GM23338 (cell line): ENCODE measurements around the gene RAD51D. TPM values are rescaled to one million over a fixed set of nuclear protein-coding genes. Genes with fewer than 3 reads are reported as not detected.

Source experiments
- ATAC-seq: fragments of 200-7000 bp; cut with Tn5 transposase; 3 replicates; pipeline ENCODE4 v1.9.1; 2020
- DNase-seq: peaks from one replicate; pipeline ENCODE4 v3.0.0-alpha.2; 2015; ENCODE audit warnings: low spot score
- H2AFZ ChIP-seq: fragments of 200-600 bp; sonication (generic); 2 replicates; pipeline ENCODE4 v1.8.0; 2016; ENCODE audit warnings: antibody characterized with exemption, mild to moderate bottlenecking, moderate library complexity
- H3F3A ChIP-seq: fragments of 200-600 bp; sonication (generic); replicated peaks from 2 replicates; pipeline ENCODE4 v1.8.0; 2017; ENCODE audit warnings: antibody characterized with exemption, mixed run types, low read depth
- H3K27ac ChIP-seq: fragments of 200-600 bp; sonication (generic); 2 replicates; pipeline ENCODE4 v1.6.1; 2016; ENCODE audit warnings: low read depth
- H3K27me3 ChIP-seq: fragments of 200-600 bp; sonication (generic); 2 replicates; pipeline ENCODE4 v1.8.0; 2016; ENCODE audit warnings: mild to moderate bottlenecking, mixed run types, moderate library complexity; ENCODE audit not compliant: insufficient read depth
- H3K36me3 ChIP-seq: fragments of 200-600 bp; sonication (generic); 2 replicates; pipeline ENCODE4 v1.8.0; 2016; ENCODE audit warnings: mild to moderate bottlenecking; ENCODE audit not compliant: insufficient read depth
- H3K4me1 ChIP-seq: fragments of 200-600 bp; sonication (generic); 2 replicates; pipeline ENCODE4 v1.8.0; 2016; ENCODE audit warnings: mild to moderate bottlenecking, moderate library complexity; ENCODE audit not compliant: insufficient read depth
- H3K4me2 ChIP-seq: fragments of 200-600 bp; sonication (generic); 2 replicates; pipeline ENCODE4 v1.7.1; 2017; ENCODE audit warnings: mixed run types
- H3K4me3 ChIP-seq: fragments of 200-600 bp; sonication (generic); 2 replicates; pipeline ENCODE4 v1.6.1; 2016; ENCODE audit warnings: mixed run types
- H3K79me2 ChIP-seq: fragments of 200-600 bp; sonication (generic); replicated peaks from 2 replicates; pipeline ENCODE4 v1.8.0; 2017; ENCODE audit warnings: mild to moderate bottlenecking; ENCODE audit not compliant: insufficient read depth
- H3K9me2 ChIP-seq: fragments of 200-600 bp; sonication (generic); 2 replicates; pipeline ENCODE4 v1.8.0; 2017; ENCODE audit not compliant: insufficient read depth
- H4K20me1 ChIP-seq: fragments of 200-600 bp; sonication (generic); replicated peaks from 2 replicates; pipeline ENCODE4 v1.8.0; 2017; ENCODE audit warnings: mild to moderate bottlenecking; ENCODE audit not compliant: insufficient read depth
- H3K27ac Mint-ChIP-seq: 2 replicates; pipeline ENCODE4 v1.8.0; 2020; ENCODE audit warnings: inconsistent platforms, mild to moderate bottlenecking, moderate library complexity, mixed read lengths
- H3K27me3 Mint-ChIP-seq: 3 replicates; pipeline ENCODE4 v1.8.0; 2022; ENCODE audit warnings: low read depth, mild to moderate bottlenecking, moderate library complexity, mixed read lengths, inconsistent platforms; ENCODE audit not compliant: insufficient read depth, poor library complexity
- H3K36me3 Mint-ChIP-seq: 3 replicates; pipeline ENCODE4 v1.8.0; 2021; ENCODE audit warnings: low read depth, mild to moderate bottlenecking, inconsistent platforms, moderate library complexity, mixed read lengths
- H3K4me1 Mint-ChIP-seq: 3 replicates; pipeline ENCODE4 v1.8.0; 2020; ENCODE audit warnings: mild to moderate bottlenecking, inconsistent platforms, mixed read lengths
- H3K4me3 Mint-ChIP-seq: 3 replicates; pipeline ENCODE4 v1.8.0; 2021; ENCODE audit warnings: moderate library complexity, mild to moderate bottlenecking, inconsistent platforms, mixed read lengths
- H3K9me3 Mint-ChIP-seq: 3 replicates; pipeline ENCODE4 v1.8.0; 2020; ENCODE audit warnings: moderate library complexity, mild to moderate bottlenecking, inconsistent platforms, mixed read lengths
- CREB1 ChIP-seq: fragments of 250-450 bp; sonication (Bioruptor Pico); IDR thresholded peaks from 2 replicates; pipeline ENCODE4 v1.5.0; 2020; ENCODE audit warnings: low read depth, mild to moderate bottlenecking, moderate library complexity
- CTCF ChIP-seq, 2 experiments: fragments of 200-600 bp in 1 of 2; sonication (generic) in 1 of 2; conservative IDR thresholded peaks; 2 replicates each; pipeline versions ENCODE4 v1.5.1 to v1.6.1; 2016 to 2017; ENCODE audit warnings: antibody characterized with exemption in 2 of 2, low read depth in 2 of 2, mild to moderate bottlenecking in 2 of 2, moderate library complexity in 1 of 2
- ETS1 ChIP-seq: IDR thresholded peaks from 2 replicates; pipeline ENCODE4 v1.6.1; 2016; ENCODE audit warnings: antibody characterized with exemption
- EZH2 ChIP-seq: fragments of 200-600 bp; sonication (generic); IDR thresholded peaks from one replicate; pipeline ENCODE4 v1.8.0; 2017; ENCODE audit warnings: antibody characterized with exemption, mild to moderate bottlenecking, low read depth; ENCODE audit not compliant: unreplicated experiment
- EZH2phosphoT487 ChIP-seq: fragments of 200-600 bp; sonication (generic); IDR thresholded peaks from one replicate; pipeline ENCODE4 v1.8.1; 2018; ENCODE audit warnings: antibody characterized with exemption; ENCODE audit not compliant: unreplicated experiment
- JUNB ChIP-seq: IDR thresholded peaks from one replicate; pipeline ENCODE4 v1.6.1; 2016; ENCODE audit warnings: antibody characterized with exemption; ENCODE audit not compliant: unreplicated experiment
- NANOG ChIP-seq: IDR thresholded peaks from 2 replicates; pipeline ENCODE4 v1.6.1; 2016; ENCODE audit warnings: antibody characterized with exemption, borderline replicate concordance
- POLR2AphosphoS5 ChIP-seq: IDR thresholded peaks from 2 replicates; pipeline ENCODE4 v1.6.1; 2016; ENCODE audit warnings: antibody characterized with exemption, low read depth
- REST ChIP-seq: IDR thresholded peaks from one replicate; pipeline ENCODE4 v1.6.1; 2018; ENCODE audit warnings: antibody characterized with exemption; ENCODE audit not compliant: unreplicated experiment
- STAT1 ChIP-seq: IDR thresholded peaks from one replicate; pipeline ENCODE4 v1.6.1; 2016; ENCODE audit warnings: antibody characterized with exemption; ENCODE audit not compliant: unreplicated experiment
- ZNF114 ChIP-seq: fragments of 250-450 bp; sonication (Bioruptor Pico); IDR thresholded peaks from 2 replicates; pipeline ENCODE4 v1.5.0; 2020; ENCODE audit warnings: mild to moderate bottlenecking, moderate library complexity
- ZNF331 ChIP-seq: fragments of 250-450 bp; sonication (Bioruptor Pico); IDR thresholded peaks from 2 replicates; pipeline ENCODE4 v1.5.0; 2020; ENCODE audit warnings: low read depth, mild to moderate bottlenecking, moderate library complexity
- long read RNA-seq: library from polyadenylated mRNA; unstranded; transcript quantifications from one replicate; pipeline ENCODE4 v2.0.0, GENCODE V29; 2020; ENCODE audit not compliant: unreplicated experiment
- polyA plus RNA-seq: library from polyadenylated mRNA; unstranded; fragments of >200 nt; fragmentation: Nextera tagmentation; extraction: Ambion mirVana; gene quantifications from 2 replicates; pipeline ENCODE4 v1.2.1, GENCODE V29; 2016
- total RNA-seq: library from RNA; depleted of rRNA; stranded (reverse); fragments of >200 nt; shearing (Covaris generic); gene quantifications from 2 replicates; pipeline ENCODE4 v1.2.3, GENCODE V29; 2014; rRNA removed

Gene RAD51D
- total RNA-seq (11.0 and 13.2 TPM in 2 replicates), polyA plus RNA-seq (5.9 and 7.3 TPM in 2 replicates)
- long read RNA-seq, full-length matches to known transcripts, result 5 of 11 reads
- long read RNA-seq, partial matches to known transcripts, result 1 of 11 reads
- long read RNA-seq, other reads (novel, unspliced or antisense), result 5 of 11 reads

DNA sequence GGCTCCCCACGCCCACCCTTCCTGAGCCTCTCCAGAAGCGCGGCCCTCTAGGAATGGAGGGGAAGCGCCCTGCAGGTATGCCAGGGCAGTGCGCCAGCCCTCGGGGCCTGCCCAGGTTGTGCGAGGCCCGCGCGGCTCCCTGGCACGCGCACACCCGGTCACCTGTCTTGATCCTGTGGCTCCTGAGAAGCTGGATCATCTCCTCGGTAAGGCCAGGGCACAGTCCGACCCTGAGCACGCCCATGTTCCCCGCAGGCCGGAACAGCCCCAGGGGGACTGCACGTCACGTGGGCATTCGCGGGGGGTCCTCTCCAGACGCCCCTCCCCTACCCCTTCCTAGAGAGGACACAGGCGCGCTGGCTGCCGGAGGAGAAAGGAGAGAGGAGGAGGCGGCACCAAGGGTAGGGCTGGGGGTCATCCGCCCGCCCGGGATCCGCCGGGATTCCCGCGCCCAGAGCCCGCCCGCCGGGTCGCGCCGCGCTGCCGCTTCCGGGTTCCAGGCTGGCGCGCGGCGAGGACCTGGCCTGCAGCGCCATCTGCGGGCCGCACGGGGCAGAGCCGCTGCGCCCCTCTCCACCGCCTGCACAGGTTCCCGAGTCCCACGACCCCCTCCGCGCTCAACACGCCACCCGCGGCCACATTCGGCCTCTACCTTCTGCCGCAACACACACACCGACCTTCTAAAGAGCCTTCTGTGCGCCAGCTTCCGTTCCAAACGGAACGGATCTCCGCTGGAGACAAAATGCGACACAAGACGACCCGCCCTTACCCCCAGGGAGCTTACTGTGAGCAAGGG, at the start of gene RAD51D:
RAD51D (minus strand) TSS at position 491 of the 796 bp plus-strand sequence; CDS start at position 244, 247 bp downstream.
- peak within 1 kb of the TSS; percentile 97 for H3K4me2 ChIP-seq
- 0 out of 2 replicates have a peak, but pooled peaks cover 4% of the 10 kb centered on the region for H3F3A ChIP-seq
- Mint-ChIP-seq H3K27ac (no peak within 1 kb of the TSS), H3K4me1 (peaks cover 23% of the 10 kb centered on the region), H3K9me3 (no peaks in the 10 kb centered on the region), H3K36me3 (peaks cover 19% of the 10 kb centered on the region), H3K4me3 (peak within 1 kb of the TSS; percentile 92), H3K27me3 (peaks cover 27% of the 10 kb centered on the region)
- peak within 1 kb of the TSS; percentile 100 for H2AFZ ChIP-seq
- 0 out of 2 replicates have a peak, but pooled peaks cover 7% of the 10 kb centered on the region for H3K79me2 ChIP-seq
- ATAC-seq (peak; percentile 89), DNase-seq (peak; percentile 90)
- TF ChIP-seq CREB1 (CRISPR knock-in tag) (no peak), REST (no peak), POLR2AphosphoS5 (peak; percentile 56), ZNF114 (CRISPR knock-in tag) (no peak), STAT1 (no peak), NANOG (no peak), EZH2phosphoT487 (no peak), JUNB (no peak), CTCF (conservative IDR thresholded peaks at IDR 0.05; ENCODE audit: low read depth in 2 of 2) (peak; percentile 72 to 80), ETS1 (peak; percentile 19; the same call in 1 of the 2 replicates), ZNF331 (CRISPR knock-in tag) (no peak), EZH2 (no peak)
- peak within 1 kb of the TSS; percentile 78; the same call in 1 of the 2 replicates for H3K27ac ChIP-seq
- no peaks in the 10 kb centered on the region for H4K20me1 ChIP-seq
- H3K9me2 ChIP-seq, result no peaks in the 10 kb centered on the region
- no peaks in the 10 kb centered on the region for H3K36me3 ChIP-seq
- H3K27me3 ChIP-seq, result peaks cover 7% of the 10 kb centered on the region; the same call in 1 of the 2 replicates
- peak within 1 kb of the TSS; percentile 91 for H3K4me3 ChIP-seq
- peaks cover 3% of the 10 kb centered on the region; the same call in 1 of the 2 replicates for H3K4me1 ChIP-seq
